Suprapubic skin (tissue), 4 donors: ENCODE data around the gene CCDC169. TPM values are rescaled to one million over a fixed set of nuclear protein-coding genes. Genes with fewer than 3 reads are reported as not detected.

Experiments used
- DNase-seq, 2 donors: peaks; one replicate each; pipeline ENCODE4 v3.0.0-alpha.2; 2019; ENCODE audit warnings: low spot score in 2 of 2
- H3K27ac ChIP-seq: fragments of 200-600 bp; sonication (generic); one replicate; pipeline ENCODE4 v1.5.1; 2019
- H3K27me3 ChIP-seq: fragments of 200-600 bp; sonication (generic); one replicate; pipeline ENCODE4 v1.5.1; 2019
- H3K36me3 ChIP-seq: fragments of 200-600 bp; sonication (generic); one replicate; pipeline ENCODE4 v1.5.1; 2019
- H3K4me1 ChIP-seq: fragments of 200-600 bp; sonication (generic); one replicate; pipeline ENCODE4 v1.5.1; 2019
- H3K4me3 ChIP-seq: fragments of 200-600 bp; sonication (generic); one replicate; pipeline ENCODE4 v1.5.1; 2019; ENCODE audit warnings: mild to moderate bottlenecking
- H3K9me3 ChIP-seq: fragments of 200-600 bp; sonication (generic); one replicate; pipeline ENCODE4 v1.5.1; 2019
- EP300 ChIP-seq: sonication (generic); formaldehyde crosslinking; IDR thresholded peaks from one replicate; pipeline ENCODE4 v1.6.1; 2017; ENCODE audit warnings: antibody characterized with exemption
- POLR2A ChIP-seq, 2 donors: fragments of 450-650 bp; IDR thresholded peaks; one replicate each; pipeline ENCODE4 v1.6.1; 2017; ENCODE audit warnings: antibody characterized with exemption in 2 of 2, mild to moderate bottlenecking in 2 of 2, moderate library complexity in 2 of 2
- POLR2AphosphoS5 ChIP-seq, 3 donors: sonication (generic); formaldehyde crosslinking; IDR thresholded peaks; one replicate each; pipeline ENCODE4 v1.6.1; 2017; ENCODE audit warnings: antibody characterized with exemption in 3 of 3
- WGBS: methylation state at CpG from one replicate; pipeline ENCODE4 v1.1.5; 2018; 5-methylcytosine and 5-hydroxymethylcytosine counted together
- total RNA-seq, 4 donors: library from RNA; depleted of rRNA; stranded (reverse); fragments of >200 nt; gene quantifications; one replicate each; pipeline ENCODE4 v1.1.0, GENCODE V29; 2016
- TF ChIP-seq, protein P1 (sequence below), 2 donors: fragments of 200-600 bp in 1 of 2; fragments of 450-650 bp in 1 of 2; sonication (generic) in 1 of 2; IDR thresholded peaks; one replicate each; pipeline ENCODE4 v1.5.1; 2016 to 2019; ENCODE audit warnings: antibody characterized with exemption in 2 of 2, mild to moderate bottlenecking in 1 of 2, moderate library complexity in 1 of 2

The CCDC169 gene
- total RNA-seq, 4 donors from 2014 or later: 0.13 to 0.48 (median 0.17) TPM; not detected in 1

DNA sequence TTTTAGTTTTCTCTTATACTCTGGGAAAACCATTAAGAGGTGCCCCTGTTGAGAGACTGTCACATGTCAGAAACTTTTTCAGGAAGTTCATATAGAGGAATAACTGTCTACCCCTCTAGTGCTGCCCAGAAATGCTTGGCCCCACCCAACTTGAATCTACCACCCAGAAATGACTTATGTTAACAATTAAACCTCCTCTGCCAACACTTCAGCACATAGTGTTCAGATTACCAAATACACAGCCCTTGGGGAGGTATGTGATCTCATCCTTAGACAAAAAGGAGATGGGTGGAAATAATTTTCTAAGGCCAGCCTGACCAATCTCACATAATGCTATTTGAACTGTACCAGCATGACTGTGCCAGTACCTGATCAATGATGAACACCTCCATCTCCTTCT, 35.6 kb downstream of the CCDC169 start:
- no peaks in the 10 kb centered on the region for H3K9me3 ChIP-seq
- H3K4me1 ChIP-seq: peaks cover 8% of the 10 kb centered on the region
- TF ChIP-seq POLR2AphosphoS5 (IDR thresholded peaks at IDR 0.05) (peak in 1 of 3 donors; percentile 22), POLR2A (IDR thresholded peaks at IDR 0.05) (no peak)
- no peaks in the 10 kb centered on the region for H3K36me3 ChIP-seq
- H3K27me3 ChIP-seq: no peaks in the 10 kb centered on the region
- H3K27ac ChIP-seq: peak overlapping the region; percentile 67
- no peak for DNase-seq
- H3K4me3 ChIP-seq: no peak overlapping the region

DNA sequence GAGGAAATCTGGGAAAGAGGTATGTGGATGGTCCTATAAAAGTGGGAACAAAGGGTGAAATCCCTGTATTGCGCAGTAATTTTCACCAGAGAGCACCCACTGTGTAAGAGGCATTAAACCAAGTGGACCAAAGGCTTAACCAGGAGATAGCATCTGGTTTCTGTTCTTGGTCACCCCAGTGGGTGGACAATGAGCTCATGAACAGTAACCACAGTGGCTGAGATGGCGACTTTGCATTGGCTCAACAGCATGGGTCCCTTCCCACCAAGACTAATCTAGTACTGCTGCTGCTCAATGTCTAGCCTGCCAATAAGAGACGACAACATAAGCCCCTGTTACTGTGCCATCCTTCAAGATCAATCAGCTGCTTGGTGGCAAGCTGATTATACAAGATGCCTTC, 36.6 kb downstream of the CCDC169 start:
- H3K9me3 ChIP-seq: no peaks in the 10 kb centered on the region
- TF ChIP-seq POLR2A (IDR thresholded peaks at IDR 0.05) (no peak), EP300 (no peak), POLR2AphosphoS5 (IDR thresholded peaks at IDR 0.05) (no peak)
- TF ChIP-seq, protein P1, sequence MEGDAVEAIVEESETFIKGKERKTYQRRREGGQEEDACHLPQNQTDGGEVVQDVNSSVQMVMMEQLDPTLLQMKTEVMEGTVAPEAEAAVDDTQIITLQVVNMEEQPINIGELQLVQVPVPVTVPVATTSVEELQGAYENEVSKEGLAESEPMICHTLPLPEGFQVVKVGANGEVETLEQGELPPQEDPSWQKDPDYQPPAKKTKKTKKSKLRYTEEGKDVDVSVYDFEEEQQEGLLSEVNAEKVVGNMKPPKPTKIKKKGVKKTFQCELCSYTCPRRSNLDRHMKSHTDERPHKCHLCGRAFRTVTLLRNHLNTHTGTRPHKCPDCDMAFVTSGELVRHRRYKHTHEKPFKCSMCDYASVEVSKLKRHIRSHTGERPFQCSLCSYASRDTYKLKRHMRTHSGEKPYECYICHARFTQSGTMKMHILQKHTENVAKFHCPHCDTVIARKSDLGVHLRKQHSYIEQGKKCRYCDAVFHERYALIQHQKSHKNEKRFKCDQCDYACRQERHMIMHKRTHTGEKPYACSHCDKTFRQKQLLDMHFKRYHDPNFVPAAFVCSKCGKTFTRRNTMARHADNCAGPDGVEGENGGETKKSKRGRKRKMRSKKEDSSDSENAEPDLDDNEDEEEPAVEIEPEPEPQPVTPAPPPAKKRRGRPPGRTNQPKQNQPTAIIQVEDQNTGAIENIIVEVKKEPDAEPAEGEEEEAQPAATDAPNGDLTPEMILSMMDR (IDR thresholded peaks at IDR 0.05): no peak
- H3K4me1 ChIP-seq: peaks cover 8% of the 10 kb centered on the region
- 78% methylated on average over 2 of the region's 3 CpGs for WGBS
- DNase-seq: no peak
- no peaks in the 10 kb centered on the region for H3K27me3 ChIP-seq
- no peaks in the 10 kb centered on the region for H3K36me3 ChIP-seq
- H3K27ac ChIP-seq: no peak overlapping the region
- no peak overlapping the region for H3K4me3 ChIP-seq

DNA sequence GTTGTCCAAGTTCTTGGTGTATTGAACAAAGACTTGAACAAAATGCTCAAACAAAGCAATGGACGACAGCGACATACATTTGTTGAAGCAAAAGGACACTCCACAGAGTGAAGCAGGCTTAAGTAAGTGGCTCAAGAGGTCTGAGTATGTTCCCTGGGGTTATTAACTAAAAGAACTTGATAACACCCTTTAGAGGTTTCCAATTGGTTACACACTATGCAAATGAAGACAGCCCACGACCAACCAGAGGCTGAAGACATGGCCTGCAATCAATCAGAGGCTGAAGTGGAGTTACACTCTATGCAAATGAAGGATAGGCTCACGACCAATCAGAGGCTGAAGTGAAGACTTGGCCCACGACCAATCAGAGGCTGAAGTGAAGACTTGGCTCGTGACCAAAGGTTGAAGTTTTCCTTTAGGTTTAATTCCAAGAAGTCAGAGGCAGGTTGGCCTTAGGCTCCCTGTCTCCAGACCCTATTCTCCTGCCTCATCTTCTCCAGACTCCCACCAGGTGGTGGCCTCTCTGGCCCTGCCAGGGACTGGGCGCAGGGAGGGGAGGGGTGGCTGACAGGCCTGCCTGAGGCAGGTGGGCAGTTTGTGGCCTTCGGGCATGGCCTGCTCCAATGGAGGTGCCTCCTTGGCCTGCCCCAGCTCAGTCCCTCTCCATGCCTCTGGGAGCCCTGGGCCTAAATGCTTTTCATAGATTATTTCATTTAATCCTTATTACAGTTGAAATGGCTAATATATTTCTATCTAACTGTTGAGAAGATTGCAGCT, 38.1 kb downstream of the CCDC169 start:
- TF ChIP-seq, protein P1 (IDR thresholded peaks at IDR 0.05): no peak
- TF ChIP-seq EP300 (no peak), POLR2AphosphoS5 (IDR thresholded peaks at IDR 0.05) (no peak), POLR2A (IDR thresholded peaks at IDR 0.05) (no peak)
- Histone ChIP-seq H3K27me3 (no peaks in the 10 kb centered on the region), H3K4me1 (peaks cover 8% of the 10 kb centered on the region), H3K4me3 (no peak overlapping the region), H3K9me3 (no peaks in the 10 kb centered on the region), H3K27ac (no peak overlapping the region), H3K36me3 (no peaks in the 10 kb centered on the region)
- no peak for DNase-seq
- 87% methylated on average over 7 of the region's 8 CpGs for WGBS

DNA sequence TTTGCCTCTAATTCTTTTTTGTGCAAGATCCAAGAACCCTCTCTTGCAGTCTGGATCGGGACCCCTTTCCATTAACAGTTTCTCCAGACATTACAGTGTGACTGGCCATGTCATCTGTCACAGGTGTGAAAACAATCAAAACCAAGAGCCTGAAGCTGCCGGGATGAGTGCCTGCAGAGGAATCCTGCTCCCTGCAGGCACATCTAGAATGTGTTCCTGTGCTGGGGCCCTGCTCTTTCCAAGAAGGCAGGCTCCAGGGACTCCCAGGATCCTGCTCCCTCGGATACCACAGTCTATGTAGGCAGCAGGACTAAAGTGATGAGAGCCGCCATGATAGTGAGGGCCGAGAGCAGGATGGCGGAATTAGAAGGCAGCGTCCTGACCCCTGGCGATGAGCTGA, 38.8 kb downstream of the CCDC169 start:
- TF ChIP-seq POLR2A (IDR thresholded peaks at IDR 0.05): no peak
- TF ChIP-seq EP300: no peak
- TF ChIP-seq POLR2AphosphoS5 (IDR thresholded peaks at IDR 0.05): no peak
- TF ChIP-seq, protein P1 (IDR thresholded peaks at IDR 0.05): no peak
- Histone ChIP-seq H3K4me3 (no peak overlapping the region), H3K27me3 (no peaks in the 10 kb centered on the region), H3K36me3 (no peaks in the 10 kb centered on the region), H3K4me1 (peaks cover 8% of the 10 kb centered on the region), H3K9me3 (no peaks in the 10 kb centered on the region), H3K27ac (no peak overlapping the region)
- WGBS: 90% methylated on average over 8 of the region's 8 CpGs
- DNase-seq: no peak

DNA sequence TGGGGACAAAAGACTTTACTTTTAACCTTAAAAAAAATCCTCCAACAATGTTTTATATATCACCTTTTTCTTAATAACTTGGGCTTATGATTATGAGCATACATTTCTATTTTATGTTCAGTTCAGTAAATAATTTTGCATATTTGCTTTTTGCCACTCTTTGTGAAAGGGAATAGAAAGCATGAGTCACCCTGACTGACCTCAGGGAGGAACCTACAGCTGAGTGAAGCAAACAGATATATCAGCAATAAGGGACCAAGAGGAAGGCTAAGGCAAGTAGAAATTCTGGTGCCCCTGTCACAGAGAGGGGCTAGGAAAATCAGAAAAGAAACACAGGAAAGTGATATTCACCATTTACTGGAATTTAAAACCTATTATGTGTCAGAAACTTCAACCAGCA, 46.1 kb downstream of the CCDC169 start:
- H3K4me3 ChIP-seq: no peak overlapping the region
- no peaks in the 10 kb centered on the region for H3K36me3 ChIP-seq
- H3K27me3 ChIP-seq: no peaks in the 10 kb centered on the region
- DNase-seq: no peak
- no peak overlapping the region for H3K27ac ChIP-seq
- peaks cover 7% of the 10 kb centered on the region for H3K9me3 ChIP-seq
- no peaks in the 10 kb centered on the region for H3K4me1 ChIP-seq
- TF ChIP-seq, protein P1 (IDR thresholded peaks at IDR 0.05): no peak
- no peak for TF ChIP-seq POLR2A (IDR thresholded peaks at IDR 0.05)
- no peak for TF ChIP-seq POLR2AphosphoS5 (IDR thresholded peaks at IDR 0.05)
- TF ChIP-seq EP300: no peak
